Ishikawa (cell line): ENCODE measurements around the gene ICA1.

Experiments used
- EP300 ChIP-seq: IDR thresholded peaks from 2 replicates; pipeline ENCODE4 v1.6.1; 2012; ENCODE audit warnings: borderline replicate concordance
- FOXM1 ChIP-seq: IDR thresholded peaks from 2 replicates; pipeline ENCODE4 v1.6.1; 2012; ENCODE audit warnings: low read depth, borderline replicate concordance
- TCF12 ChIP-seq: IDR thresholded peaks from 2 replicates; pipeline ENCODE4 v1.6.1; 2012; ENCODE audit warnings: low read depth
- TF ChIP-seq, protein P1 (sequence below): IDR thresholded peaks from 2 replicates; pipeline ENCODE4 v1.6.1; 2012
- TF ChIP-seq, protein P2 (sequence below): IDR thresholded peaks from 2 replicates; pipeline ENCODE4 v1.6.1; 2012; ENCODE audit warnings: low read depth, mild to moderate bottlenecking

DNA sequence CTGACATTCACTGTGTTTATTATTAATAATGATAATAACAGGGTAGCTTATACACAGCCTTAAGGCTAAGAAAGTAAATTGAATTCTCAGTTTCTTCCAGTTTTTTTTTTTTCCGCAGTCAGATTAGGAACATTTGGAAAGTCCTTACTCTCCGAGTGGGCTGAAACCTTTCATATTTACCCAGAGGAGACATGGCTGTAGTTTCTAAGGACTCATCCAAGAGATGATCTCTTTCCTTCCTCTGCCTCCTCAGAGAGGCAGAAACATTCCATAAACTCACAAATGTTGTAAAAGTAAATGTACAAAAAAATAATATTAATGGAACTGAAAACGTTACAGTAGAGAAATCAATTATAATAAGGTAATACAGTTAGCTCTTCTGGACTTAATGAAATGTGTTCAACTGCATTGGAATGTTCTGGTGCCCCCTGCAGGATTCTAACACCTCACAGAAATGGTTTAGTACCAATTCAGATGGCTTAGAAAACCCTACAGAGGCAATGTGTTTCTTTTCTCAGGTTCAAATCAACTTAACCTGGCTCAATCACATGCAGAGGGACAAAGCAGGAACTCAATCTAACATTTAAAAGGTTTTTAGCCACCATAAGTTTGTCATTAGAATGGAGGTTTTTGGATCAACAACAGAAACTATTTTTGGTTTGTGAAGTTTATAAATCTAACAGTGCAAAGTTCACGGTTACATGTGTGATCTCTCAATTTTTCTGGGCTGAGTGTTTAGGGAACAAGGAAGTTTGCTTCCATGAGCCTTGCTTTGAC, 71.7 kb downstream of the ICA1 start:
- TF ChIP-seq, protein P1, sequence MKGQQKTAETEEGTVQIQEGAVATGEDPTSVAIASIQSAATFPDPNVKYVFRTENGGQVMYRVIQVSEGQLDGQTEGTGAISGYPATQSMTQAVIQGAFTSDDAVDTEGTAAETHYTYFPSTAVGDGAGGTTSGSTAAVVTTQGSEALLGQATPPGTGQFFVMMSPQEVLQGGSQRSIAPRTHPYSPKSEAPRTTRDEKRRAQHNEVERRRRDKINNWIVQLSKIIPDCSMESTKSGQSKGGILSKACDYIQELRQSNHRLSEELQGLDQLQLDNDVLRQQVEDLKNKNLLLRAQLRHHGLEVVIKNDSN: no peak
- TF ChIP-seq FOXM1: no peak
- TF ChIP-seq TCF12: no peak
- TF ChIP-seq EP300: no peak
- TF ChIP-seq, protein P2, sequence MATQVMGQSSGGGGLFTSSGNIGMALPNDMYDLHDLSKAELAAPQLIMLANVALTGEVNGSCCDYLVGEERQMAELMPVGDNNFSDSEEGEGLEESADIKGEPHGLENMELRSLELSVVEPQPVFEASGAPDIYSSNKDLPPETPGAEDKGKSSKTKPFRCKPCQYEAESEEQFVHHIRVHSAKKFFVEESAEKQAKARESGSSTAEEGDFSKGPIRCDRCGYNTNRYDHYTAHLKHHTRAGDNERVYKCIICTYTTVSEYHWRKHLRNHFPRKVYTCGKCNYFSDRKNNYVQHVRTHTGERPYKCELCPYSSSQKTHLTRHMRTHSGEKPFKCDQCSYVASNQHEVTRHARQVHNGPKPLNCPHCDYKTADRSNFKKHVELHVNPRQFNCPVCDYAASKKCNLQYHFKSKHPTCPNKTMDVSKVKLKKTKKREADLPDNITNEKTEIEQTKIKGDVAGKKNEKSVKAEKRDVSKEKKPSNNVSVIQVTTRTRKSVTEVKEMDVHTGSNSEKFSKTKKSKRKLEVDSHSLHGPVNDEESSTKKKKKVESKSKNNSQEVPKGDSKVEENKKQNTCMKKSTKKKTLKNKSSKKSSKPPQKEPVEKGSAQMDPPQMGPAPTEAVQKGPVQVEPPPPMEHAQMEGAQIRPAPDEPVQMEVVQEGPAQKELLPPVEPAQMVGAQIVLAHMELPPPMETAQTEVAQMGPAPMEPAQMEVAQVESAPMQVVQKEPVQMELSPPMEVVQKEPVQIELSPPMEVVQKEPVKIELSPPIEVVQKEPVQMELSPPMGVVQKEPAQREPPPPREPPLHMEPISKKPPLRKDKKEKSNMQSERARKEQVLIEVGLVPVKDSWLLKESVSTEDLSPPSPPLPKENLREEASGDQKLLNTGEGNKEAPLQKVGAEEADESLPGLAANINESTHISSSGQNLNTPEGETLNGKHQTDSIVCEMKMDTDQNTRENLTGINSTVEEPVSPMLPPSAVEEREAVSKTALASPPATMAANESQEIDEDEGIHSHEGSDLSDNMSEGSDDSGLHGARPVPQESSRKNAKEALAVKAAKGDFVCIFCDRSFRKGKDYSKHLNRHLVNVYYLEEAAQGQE: no peak
